GM12878 (cell line): Measurements from ENCODE around the gene STKLD1. TPM values are rescaled to one million over a fixed set of nuclear protein-coding genes. Genes with fewer than 3 reads are reported as not detected.

Experiments used
- ATAC-seq: fragments of 200-7000 bp; cut with Tn5 transposase; 3 replicates; pipeline ENCODE4 v1.9.1; 2020; ENCODE audit warnings: mild to moderate bottlenecking, moderate library complexity
- BruUV-seq: library from RNA; stranded (reverse); fragments of 400-500 nt; replicated peaks from 2 replicates; lab custom pipeline; 2021; lab: Mats Ljungman, UMichigan
- CTCF ChIA-PET: fragments of 300-600 bp; sonication (Branson Sonifier 250); formaldehyde crosslinking; extraction: SDS; loops from one replicate; lab custom pipeline; 2021; ENCODE audit warnings: inconsistent platforms; lab: Yijun Ruan, JAX
- POLR2A ChIA-PET: fragments of 350-600 bp; formaldehyde crosslinking; extraction: SDS; loops from one replicate; lab custom pipeline; 2021; ENCODE audit warnings: inconsistent platforms; lab: Charles Lee
- RAD21 ChIA-PET: fragments of 300-600 bp; sonication (Branson Sonifier 250); formaldehyde crosslinking; loops from one replicate; lab custom pipeline; 2023; ENCODE audit warnings: antibody characterized with exemption; ENCODE audit not compliant: unreplicated experiment; lab: Charles Lee
- SMC1A ChIA-PET: fragments of 300-600 bp; sonication (Branson Sonifier 250); formaldehyde crosslinking; loops from one replicate; lab custom pipeline; 2023; ENCODE audit not compliant: unreplicated experiment, uncharacterized antibody; lab: Charles Lee
- DNase-seq: peaks from one replicate; pipeline ENCODE4 v3.0.0-alpha.2; 2011; ENCODE audit warnings: low read depth, low spot score
- FAIRE-seq: peaks from 3 replicates; lab custom pipeline; 2011; peaks lifted over from hg19 to GRCh38; lab: Jason Lieb, UNC
- H2AFZ ChIP-seq: 2 replicates; pipeline ENCODE4 v1.6.0; 2011; ENCODE audit warnings: low read depth, low read length, control low read depth; ENCODE audit not compliant: control insufficient read depth
- H3K27ac ChIP-seq: 2 replicates; pipeline ENCODE4 v1.5.1; 2011; ENCODE audit warnings: control low read depth; ENCODE audit not compliant: control insufficient read depth, insufficient read depth
- H3K27me3 ChIP-seq, 2 experiments: replicated peaks in 1 of 2; 2 replicates each; pipeline versions ENCODE4 v1.6.0 to v1.6.1; 2011; ENCODE audit warnings: low read length in 1 of 2; ENCODE audit not compliant: control insufficient read depth in 2 of 2, insufficient read depth in 2 of 2
- H3K36me3 ChIP-seq, 2 experiments: 2 replicates each; pipeline ENCODE4 v1.5.1; 2011; ENCODE audit warnings: low read length in 1 of 2; ENCODE audit not compliant: control insufficient read depth in 2 of 2, insufficient read depth in 2 of 2
- H3K4me1 ChIP-seq: 2 replicates; pipeline ENCODE4 v1.6.1; 2011; ENCODE audit warnings: mild to moderate bottlenecking, low read length, moderate library complexity, mixed read lengths; ENCODE audit not compliant: control insufficient read depth, insufficient read depth
- H3K4me2 ChIP-seq: 2 replicates; pipeline ENCODE4 v1.6.0; 2011; ENCODE audit warnings: control low read depth; ENCODE audit not compliant: control insufficient read depth, insufficient read depth
- H3K4me3 ChIP-seq: fragments of 200-600 bp; sonication (generic); 2 replicates; pipeline ENCODE4 v1.5.1; 2016
- H3K79me2 ChIP-seq: 2 replicates; pipeline ENCODE4 v1.6.0; 2011; ENCODE audit warnings: low read length; ENCODE audit not compliant: control insufficient read depth, insufficient read depth
- H3K9ac ChIP-seq: 2 replicates; pipeline ENCODE4 v1.8.0; 2011; ENCODE audit warnings: low read length, control low read depth, mixed read lengths; ENCODE audit not compliant: control insufficient read depth, insufficient read depth
- H3K9me3 ChIP-seq: replicated peaks from 3 replicates; pipeline ENCODE4 v1.5.1; 2011; ENCODE audit warnings: mild to moderate bottlenecking, low read length; ENCODE audit not compliant: control insufficient read depth, insufficient read depth
- H4K20me1 ChIP-seq: 2 replicates; pipeline ENCODE4 v1.6.0; 2011; ENCODE audit not compliant: control insufficient read depth, insufficient read depth
- BMI1 ChIP-seq: fragments of 450-650 bp; IDR thresholded peaks from 2 replicates; pipeline ENCODE4 v1.6.1; 2016; ENCODE audit warnings: mild to moderate bottlenecking, moderate library complexity, borderline replicate concordance
- CHD1 ChIP-seq: IDR thresholded peaks from 2 replicates; pipeline ENCODE4 v1.6.1; 2012; ENCODE audit warnings: low read depth, low read length, improper control_type of control experiment
- IRF5 ChIP-seq: fragments of 450-650 bp; IDR thresholded peaks from 2 replicates; pipeline ENCODE4 v1.6.1; 2017; ENCODE audit warnings: borderline replicate concordance
- KAT2A ChIP-seq: conservative IDR thresholded peaks from 2 replicates; pipeline ENCODE4 v1.6.1; 2011; ENCODE audit warnings: low read depth, low read length; ENCODE audit not compliant: control insufficient read depth
- MYC ChIP-seq: IDR thresholded peaks from 2 replicates; pipeline ENCODE4 v1.6.1; 2011; ENCODE audit warnings: mild to moderate bottlenecking, low read length, moderate library complexity, inconsistent platforms; ENCODE audit not compliant: insufficient read depth, insufficient replicate concordance, insufficient read length, severe bottlenecking
- POLR2A ChIP-seq: IDR thresholded peaks from 2 replicates; pipeline ENCODE4 v1.6.1; 2011; ENCODE audit warnings: low read depth, mild to moderate bottlenecking, low read length
- RAD21 ChIP-seq: IDR thresholded peaks from 2 replicates; pipeline ENCODE4 v1.6.1; 2011; ENCODE audit warnings: mild to moderate bottlenecking, low read depth, low read length, moderate library complexity; ENCODE audit not compliant: insufficient read depth
- RBBP5 ChIP-seq: fragments of 200-600 bp; sonication (generic); conservative IDR thresholded peaks from 2 replicates; pipeline ENCODE4 v1.6.1; 2016
- STAT3 ChIP-seq: IDR thresholded peaks from 2 replicates; pipeline ENCODE4 v1.6.1; 2011; ENCODE audit warnings: low read depth, low read length, improper control_type of control experiment
- TCF12 ChIP-seq: IDR thresholded peaks from 2 replicates; pipeline ENCODE4 v1.6.1; 2011; ENCODE audit warnings: low read depth, mild to moderate bottlenecking, low read length
- TCF7 ChIP-seq: IDR thresholded peaks from 2 replicates; pipeline ENCODE4 v1.6.1; 2014; ENCODE audit warnings: antibody characterized with exemption, borderline replicate concordance
- ZBTB4 ChIP-seq: fragments of 450-650 bp; formaldehyde crosslinking; IDR thresholded peaks from 2 replicates; pipeline ENCODE4 v1.4.0; 2022; ENCODE audit warnings: mild to moderate bottlenecking, moderate library complexity
- ZNF592 ChIP-seq: fragments of 450-650 bp; IDR thresholded peaks from 2 replicates; pipeline ENCODE4 v1.6.1; 2017; ENCODE audit warnings: mild to moderate bottlenecking, moderate library complexity
- WGBS: methylation state at CpG from one replicate; pipeline ENCODE4 v1.1.6; 2016; ENCODE audit warnings: low lambda C conversion rate; ENCODE audit not compliant: insufficient replicate concordance, insufficient coverage; ENCODE audit errors: missing lambda C conversion rate; 5-methylcytosine and 5-hydroxymethylcytosine counted together
- in situ Hi-C: fragments of 300-500 bp; cut with MboI; formaldehyde crosslinking; loops from 9 replicates; pipeline ENCODE4 v1.14.3; 2018; ENCODE audit warnings: mixed read lengths
- intact Hi-C: fragments of 100-400 bp; cut with micrococcal nuclease; formaldehyde crosslinking; loops from one replicate; pipeline ENCODE4 v1.14.2; 2022; ENCODE audit not compliant: unreplicated experiment
- polyA plus RNA-seq, 11 experiments: library from polyadenylated mRNA; depleted of rRNA in 4 of 11; unstranded in 6 of 11; stranded (reverse) in 5 of 11; fragments of >200 nt; fragmentation: Nextera tagmentation in 4 of 11; fragmentation: Illumina TruSeq in 1 of 11; extraction: Ambion mirVana in 4 of 11; extraction: Trizol in 1 of 11; gene quantifications; 1 replicate in 1 of 11; 2 replicates in 10 of 11; pipeline versions ENCODE4 v1.2.1 to v1.2.3, GENCODE V29; 2011 to 2016; ENCODE audit warnings: inconsistent platforms in 2 of 11, missing spikeins in 2 of 11, low read depth in 1 of 11
- total RNA-seq, 4 experiments: library from RNA; depleted of rRNA in 3 of 4; stranded (reverse); fragments of >200 nt in 3 of 4; fragmentation: Illumina TruSeq in 1 of 4; extraction: Trizol in 1 of 4; gene quantifications; 2 replicates each; pipeline versions ENCODE4 v1.2.1 to v1.2.3, GENCODE V29; 2013 to 2021

Gene STKLD1
- total and polyA plus RNA-seq, 10 of the 15 experiments (the other 5 are each of a cell fraction or from before 2014, with no cell fraction given), result 0.07 to 0.40 (median 0.29) TPM; not detected in 4

- peaks cover 9% of the 10 kb centered on the region for H3K4me1 ChIP-seq
- no peaks in the 10 kb centered on the region for H4K20me1 ChIP-seq
- peaks cover 30% of the 10 kb centered on the region for H3K79me2 ChIP-seq
- peaks cover 14 to 23% of the 10 kb centered on the region in 2 experiments for H3K36me3 ChIP-seq
- H3K4me3 ChIP-seq, result peak within 1 kb of the TSS; percentile 98
- FAIRE-seq (peak; percentile 96), DNase-seq (peak; percentile 69), ATAC-seq (peak; percentile 98)
- peak within 1 kb of the TSS; percentile 84 for H3K9ac ChIP-seq
- peak within 1 kb of the TSS; percentile 82 for H3K27ac ChIP-seq
- ChIA-PET RAD21 (interaction anchor here (0.7 kb wide), 1 partner anchor 148 kb away, joined by 3 read pairs; no protein-coding TSS in a partner anchor), CTCF (interaction anchor here (1.1 to 1.7 kb wide), 2 partner anchors 68 to 150 kb away, joined by 3 to 4 read pairs; no protein-coding TSS in a partner anchor), SMC1A (interaction anchor here (1.1 kb wide), 1 partner anchor 101 kb away, joined by 3 read pairs; no protein-coding TSS in a partner anchor), POLR2A (interaction anchor here (1.6 to 2.0 kb wide), 2 partner anchors 12 to 36 kb away, joined by 8 read pairs; partner anchors contain the start of genes MED22 and RPL7A)
- peak within 1 kb of the TSS; percentile 88 for H3K4me2 ChIP-seq
- TSS peak; percentile 81 for BruUV-seq
- intact Hi-C loops, result loop anchor here (1.0 to 5.0 kb wide), 2 partner anchors 11 to 36 kb away; no protein-coding TSS in a partner anchor
- 5% methylated on average over 64 of the region's 70 CpGs for WGBS
- H3K27me3 ChIP-seq, result no peaks in the 10 kb centered on the region
- H3K9me3 ChIP-seq, result no peaks in the 10 kb centered on the region
- H2AFZ ChIP-seq, result peak within 1 kb of the TSS; percentile 87
- in situ Hi-C loops, result no loop called here
- no peak for TF ChIP-seq ZBTB4 (CRISPR knock-in tag)
- no peak for TF ChIP-seq CHD1
- TF ChIP-seq TCF7, result no peak
- TF ChIP-seq RAD21, result no peak
- TF ChIP-seq BMI1, result no peak
- TF ChIP-seq KAT2A, result no peak
- peak; percentile 97 for TF ChIP-seq MYC
- TF ChIP-seq RBBP5, result no peak; the same call in 1 of the 2 replicates
- peak; percentile 79 for TF ChIP-seq TCF12
- peak; percentile 90 for TF ChIP-seq POLR2A
- TF ChIP-seq IRF5, result no peak
- TF ChIP-seq ZNF592, result no peak
- no peak for TF ChIP-seq STAT3
These were observed 40.0 kb upstream of the STKLD1 start, which contains the start of gene SURF6 for GRCh38 chr9:133335924-133336811. SURF6 (minus strand) TSS chr9:133336188; CDS start chr9:133336132, 56 bp downstream.
